ENCODE measurements around the gene DGLUCY. TPM values are rescaled to one million over a fixed set of nuclear protein-coding genes. Genes with fewer than 3 reads are reported as not detected.

Gene DGLUCY, protein sequence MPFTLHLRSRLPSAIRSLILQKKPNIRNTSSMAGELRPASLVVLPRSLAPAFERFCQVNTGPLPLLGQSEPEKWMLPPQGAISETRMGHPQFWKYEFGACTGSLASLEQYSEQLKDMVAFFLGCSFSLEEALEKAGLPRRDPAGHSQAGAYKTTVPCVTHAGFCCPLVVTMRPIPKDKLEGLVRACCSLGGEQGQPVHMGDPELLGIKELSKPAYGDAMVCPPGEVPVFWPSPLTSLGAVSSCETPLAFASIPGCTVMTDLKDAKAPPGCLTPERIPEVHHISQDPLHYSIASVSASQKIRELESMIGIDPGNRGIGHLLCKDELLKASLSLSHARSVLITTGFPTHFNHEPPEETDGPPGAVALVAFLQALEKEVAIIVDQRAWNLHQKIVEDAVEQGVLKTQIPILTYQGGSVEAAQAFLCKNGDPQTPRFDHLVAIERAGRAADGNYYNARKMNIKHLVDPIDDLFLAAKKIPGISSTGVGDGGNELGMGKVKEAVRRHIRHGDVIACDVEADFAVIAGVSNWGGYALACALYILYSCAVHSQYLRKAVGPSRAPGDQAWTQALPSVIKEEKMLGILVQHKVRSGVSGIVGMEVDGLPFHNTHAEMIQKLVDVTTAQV
- total RNA-seq (2016; rRNA removed; fragmentation: Illumina TruSeq; extraction: Trizol) (16.6 and 36.3 TPM in 2 replicates), polyA plus RNA-seq (2011; rRNA removed) (14.8 and 18.8 TPM in 2 replicates), polyA minus RNA-seq (2011; rRNA and poly(A)+ RNA removed; ENCODE audit: low replicate concordance) (6.1 and 32.7 TPM in 2 replicates), Bru-seq, nascent RNA (percentile 63 among the genes with signal in this experiment), BruChase-seq, experiment 1, labeled RNA remaining after a 6-hour chase (percentile 52 among the genes with signal in this experiment), BruChase-seq, experiment 2, labeled RNA remaining after a 2-hour chase (percentile 61 among the genes with signal in this experiment)
- total RNA-seq (2016; cell fraction: cytosol; rRNA removed; fragmentation: Illumina TruSeq; extraction: Trizol; ENCODE audit: low read depth), result 7.4 and 10.5 TPM in 2 replicates
- total RNA-seq (2016; cell fraction: insoluble cytoplasmic fraction; rRNA removed; fragmentation: Illumina TruSeq; extraction: Trizol), result 19.2 and 33.7 TPM in 2 replicates
- total RNA-seq (2016; cell fraction: membrane; rRNA removed; fragmentation: Illumina TruSeq; extraction: Trizol), result 13.9 and 17.2 TPM in 2 replicates
- 41.0 and 53.4 TPM in 2 replicates for total RNA-seq (2016; cell fraction: nucleus; rRNA removed; fragmentation: Illumina TruSeq; extraction: Trizol)
- 10.0 and 10.9 TPM in 2 replicates for polyA plus RNA-seq (2011; cell fraction: cytosol; rRNA removed)
- 69.0 and 79.9 TPM in 2 replicates for polyA plus RNA-seq (2011; cell fraction: nucleus; rRNA removed)
- 14.0 and 15.8 TPM in 2 replicates for polyA plus RNA-seq (2012)
- 7.4 and 8.4 TPM in 2 replicates for polyA plus RNA-seq (2016; cell fraction: cytosol; fragmentation: Illumina TruSeq; extraction: Trizol; ENCODE audit: low read depth)
- polyA plus RNA-seq (2016; cell fraction: insoluble cytoplasmic fraction; fragmentation: Illumina TruSeq; extraction: Trizol; ENCODE audit: low read depth), result 12.6 and 15.7 TPM in 2 replicates
- polyA plus RNA-seq (2016; cell fraction: membrane; fragmentation: Illumina TruSeq; extraction: Trizol; ENCODE audit: low read depth), result 11.4 and 11.6 TPM in 2 replicates
- 45.5 and 47.0 TPM in 2 replicates for polyA plus RNA-seq (2016; cell fraction: nucleus; fragmentation: Illumina TruSeq; extraction: Trizol; ENCODE audit: insufficient read depth, low read depth)
- polyA minus RNA-seq (2011; cell fraction: cytosol; rRNA and poly(A)+ RNA removed), result 9.4 and 9.6 TPM in 2 replicates
- 44.3 and 59.9 TPM in 2 replicates for polyA minus RNA-seq (2011; cell fraction: nucleus; rRNA and poly(A)+ RNA removed)
- long read RNA-seq, experiment 1, partial matches to known transcripts, result 10 of 20 reads
- long read RNA-seq, experiment 1, other reads (novel, unspliced or antisense), result 10 of 20 reads
- long read RNA-seq, experiment 2, partial matches to known transcripts, result 3 of 18 reads
- long read RNA-seq, experiment 2, other reads (novel, unspliced or antisense), result 14 of 18 reads

DNA sequence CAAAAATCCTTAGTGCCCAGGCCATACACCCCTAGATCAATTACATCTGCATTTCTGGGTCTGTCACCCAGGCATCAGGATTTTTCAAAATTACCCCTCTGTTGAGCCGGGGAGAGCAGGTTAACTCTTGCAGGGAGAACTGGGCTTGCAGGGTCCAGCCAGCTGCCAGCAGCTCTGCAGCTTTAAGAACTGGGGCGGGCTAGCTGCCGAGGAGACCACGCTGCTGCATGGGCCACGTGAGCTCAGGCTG, at the start of gene DGLUCY:
DGLUCY (plus strand) TSS at position 245 of the 250 bp plus-strand sequence. CDS start 46,222 bp downstream, outside the sequence.
- WGBS (ENCODE audit: low lambda C conversion rate), result 0% methylated on average over 4 of the region's 5 CpGs
- Histone ChIP-seq H3K27me3 (ENCODE audit: control insufficient read depth in 1 of 2, insufficient read depth in 2 of 2, low read length in 2 of 2) (no peaks in the 10 kb centered on the region; a peak in 1 of 5 replicates), H3K4me2 (ENCODE audit: low read depth, low read length) (peak within 1 kb of the TSS; percentile 92), H3K9ac (ENCODE audit: insufficient read depth, low read depth, low read length) (peak within 1 kb of the TSS; percentile 79), H3K79me2 (ENCODE audit: insufficient read depth, low read length) (peaks cover 16% of the 10 kb centered on the region), H3K4me1 (ENCODE audit: insufficient read depth, low read length) (peaks cover 49% of the 10 kb centered on the region), H3K4me3 (replicated peaks in 1 of 3; ENCODE audit: insufficient read depth in 1 of 3, low read depth in 2 of 3, low read length in 3 of 3) (peak within 1 kb of the TSS; percentile 69 to 81 (median 80)), H2AFZ (ENCODE audit: low read length) (peak within 1 kb of the TSS; percentile 74), H4K20me1 (ENCODE audit: insufficient read depth, low read length) (no peaks in the 10 kb centered on the region), H3K9me3 (ENCODE audit: low read length) (no peaks in the 10 kb centered on the region), H3K27ac (ENCODE audit: extremely low read length, insufficient read depth, low read length) (peak within 1 kb of the TSS; percentile 90), H3K36me3 (replicated peaks in 1 of 2; ENCODE audit: control insufficient read depth in 1 of 2, insufficient read depth in 2 of 2, low read length in 2 of 2) (no peaks in the 10 kb centered on the region)
- ChIA-PET POLR2A (interaction anchor here (0.5 to 2.9 kb wide), 8 partner anchors 9 to 53 kb away, joined by 3 to 49 read pairs (median 3); partner anchors contain the start of gene RPS6KA5), CTCF (ENCODE audit: low intra/inter-chr PET ratio, low total read pairs) (no interaction called here)
- no peak for DNase-seq (ENCODE audit: low spot score)
- ATAC-seq, result no peak
- in situ Hi-C loops (cut with HindIII; ENCODE audit: extremely low pct_ligation_motif_present, low pct_unique_long_range_greater_than_20kb) (no loop called here), intact Hi-C loops (cut with micrococcal nuclease; ENCODE audit: unreplicated experiment) (no loop called here)
- no peak for FAIRE-seq
- BruUV-seq (replicated peaks), result no TSS peak
- TF ChIP-seq ZNF83 (CRISPR knock-in tag; IDR thresholded peaks at IDR 0.05; ENCODE audit: borderline replicate concordance) (no peak), SMARCE1 (IDR thresholded peaks at IDR 0.05; ENCODE audit: borderline replicate concordance) (no peak), CERS6 (CRISPR knock-in tag; IDR thresholded peaks at IDR 0.05) (no peak), CHCHD3 (CRISPR knock-in tag; IDR thresholded peaks at IDR 0.05) (no peak), TCF7 (IDR thresholded peaks at IDR 0.05; ENCODE audit: low read depth) (no peak), NR2F6 (IDR thresholded peaks at IDR 0.05) (no peak), NR2F6 (CRISPR knock-in tag; IDR thresholded peaks at IDR 0.05) (no peak), ZSCAN20 (CRISPR knock-in tag; IDR thresholded peaks at IDR 0.05; ENCODE audit: borderline replicate concordance) (no peak), ZNF780A (CRISPR knock-in tag; IDR thresholded peaks at IDR 0.05) (no peak), CEBPG (CRISPR knock-in tag; IDR thresholded peaks at IDR 0.05) (peak; percentile 6; the same call in 1 of the 2 replicates), ZNF562 (CRISPR knock-in tag; IDR thresholded peaks at IDR 0.05; ENCODE audit: borderline replicate concordance) (no peak), ZNF850 (CRISPR knock-in tag; conservative IDR thresholded peaks at IDR 0.05) (no peak), KAT2B (IDR thresholded peaks at IDR 0.05; ENCODE audit: borderline replicate concordance, low read depth, low read length) (no peak), ZFP90 (CRISPR knock-in tag; IDR thresholded peaks at IDR 0.05; ENCODE audit: borderline replicate concordance) (no peak), HNF4A (CRISPR knock-in tag; IDR thresholded peaks at IDR 0.05) (peak; percentile 12; the same call in 1 of the 2 replicates)
- TF ChIP-seq, protein P1, sequence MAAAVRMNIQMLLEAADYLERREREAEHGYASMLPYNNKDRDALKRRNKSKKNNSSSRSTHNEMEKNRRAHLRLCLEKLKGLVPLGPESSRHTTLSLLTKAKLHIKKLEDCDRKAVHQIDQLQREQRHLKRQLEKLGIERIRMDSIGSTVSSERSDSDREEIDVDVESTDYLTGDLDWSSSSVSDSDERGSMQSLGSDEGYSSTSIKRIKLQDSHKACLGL (CRISPR knock-in tag; IDR thresholded peaks at IDR 0.05), result no peak; the same call in 1 of the 2 replicates
- TF ChIP-seq, protein P2, sequence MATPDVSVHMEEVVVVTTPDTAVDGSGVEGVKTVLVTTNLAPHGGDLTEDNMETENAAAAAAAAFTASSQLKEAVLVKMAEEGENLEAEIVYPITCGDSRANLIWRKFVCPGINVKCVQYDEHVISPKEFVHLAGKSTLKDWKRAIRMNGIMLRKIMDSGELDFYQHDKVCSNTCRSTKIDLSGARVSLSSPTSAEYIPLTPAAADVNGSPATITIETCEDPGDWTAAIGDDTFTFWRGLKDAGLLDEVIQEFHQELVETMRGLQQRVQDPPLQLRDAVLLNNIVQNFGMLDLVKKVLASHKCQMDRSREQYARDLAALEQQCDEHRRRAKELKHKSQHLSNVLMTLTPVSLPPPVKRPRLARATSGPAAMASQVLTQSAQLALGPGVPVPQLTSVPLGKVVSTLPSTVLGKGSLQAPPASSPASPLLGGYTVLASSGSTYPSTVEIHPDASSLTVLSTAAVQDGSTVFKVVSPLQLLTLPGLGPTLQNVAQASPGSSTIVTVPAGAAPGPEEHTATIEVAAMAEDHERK (CRISPR knock-in tag; IDR thresholded peaks at IDR 0.05; ENCODE audit: low read depth), result no peak

Data from HepG2 (cell line).